Measurements from ENCODE around the gene NAA80. TPM values are rescaled to one million over a fixed set of nuclear protein-coding genes. Genes with fewer than 3 reads are reported as not detected.

Gene NAA80
- total and polyA plus RNA-seq, 2 of the 8 experiments (the other 6 are each of a cell fraction or from before 2014, with no cell fraction given) = 11.3 to 16.7 TPM

GRCh38 chr3:50292159-50293078 lies 6.8 kb downstream of the NAA80 start, which contains the start of gene IFRD2 (continued):
- TF ChIP-seq, protein P1, sequence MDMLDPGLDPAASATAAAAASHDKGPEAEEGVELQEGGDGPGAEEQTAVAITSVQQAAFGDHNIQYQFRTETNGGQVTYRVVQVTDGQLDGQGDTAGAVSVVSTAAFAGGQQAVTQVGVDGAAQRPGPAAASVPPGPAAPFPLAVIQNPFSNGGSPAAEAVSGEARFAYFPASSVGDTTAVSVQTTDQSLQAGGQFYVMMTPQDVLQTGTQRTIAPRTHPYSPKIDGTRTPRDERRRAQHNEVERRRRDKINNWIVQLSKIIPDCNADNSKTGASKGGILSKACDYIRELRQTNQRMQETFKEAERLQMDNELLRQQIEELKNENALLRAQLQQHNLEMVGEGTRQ (IDR thresholded peaks at IDR 0.05; ENCODE audit: low read length) = no peak
- no peak for TF ChIP-seq SUZ12 (IDR thresholded peaks at IDR 0.05; ENCODE audit: low read length)
- TF ChIP-seq KDM1A (IDR thresholded peaks at IDR 0.05; ENCODE audit: borderline replicate concordance, low read length) = no peak
- no peak for TF ChIP-seq JUN (IDR thresholded peaks at IDR 0.05; ENCODE audit: low read depth, low read length)
- no peak; a peak in 1 of 4 replicates for TF ChIP-seq HDAC2 (IDR thresholded peaks at IDR 0.05; ENCODE audit: borderline replicate concordance in 1 of 2, low read depth in 2 of 2, low read length in 2 of 2)
- TF ChIP-seq TEAD4 (IDR thresholded peaks at IDR 0.05; ENCODE audit: low read depth, low read length) = peak; percentile 38
- peak; percentile 73; the same call in 1 of the 2 replicates for TF ChIP-seq POLR2AphosphoS5 (IDR thresholded peaks at IDR 0.05; ENCODE audit: low read depth, low read length)
- no peak for TF ChIP-seq ATF2 (IDR thresholded peaks at IDR 0.05; ENCODE audit: low read length)
- TF ChIP-seq RXRA (IDR thresholded peaks at IDR 0.05; ENCODE audit: insufficient read depth, low read depth, low read length) = no peak
- peak; percentile 72 for TF ChIP-seq CHD2 (IDR thresholded peaks at IDR 0.05; ENCODE audit: low read length)
- peak; percentile 89 to 97; a peak in 2 of 4 replicates for TF ChIP-seq SIN3A (conservative IDR thresholded peaks at IDR 0.05 in 1 of 2, IDR thresholded peaks at IDR 0.05 in 1 of 2; ENCODE audit: low read depth in 1 of 2, low read length in 2 of 2)
- TF ChIP-seq ZNF274 (IDR thresholded peaks at IDR 0.05; ENCODE audit: borderline replicate concordance, extremely low read depth, low read length) = no peak
- no peak for TF ChIP-seq SP4 (IDR thresholded peaks at IDR 0.05; ENCODE audit: low read length)
- TF ChIP-seq, protein P2, sequence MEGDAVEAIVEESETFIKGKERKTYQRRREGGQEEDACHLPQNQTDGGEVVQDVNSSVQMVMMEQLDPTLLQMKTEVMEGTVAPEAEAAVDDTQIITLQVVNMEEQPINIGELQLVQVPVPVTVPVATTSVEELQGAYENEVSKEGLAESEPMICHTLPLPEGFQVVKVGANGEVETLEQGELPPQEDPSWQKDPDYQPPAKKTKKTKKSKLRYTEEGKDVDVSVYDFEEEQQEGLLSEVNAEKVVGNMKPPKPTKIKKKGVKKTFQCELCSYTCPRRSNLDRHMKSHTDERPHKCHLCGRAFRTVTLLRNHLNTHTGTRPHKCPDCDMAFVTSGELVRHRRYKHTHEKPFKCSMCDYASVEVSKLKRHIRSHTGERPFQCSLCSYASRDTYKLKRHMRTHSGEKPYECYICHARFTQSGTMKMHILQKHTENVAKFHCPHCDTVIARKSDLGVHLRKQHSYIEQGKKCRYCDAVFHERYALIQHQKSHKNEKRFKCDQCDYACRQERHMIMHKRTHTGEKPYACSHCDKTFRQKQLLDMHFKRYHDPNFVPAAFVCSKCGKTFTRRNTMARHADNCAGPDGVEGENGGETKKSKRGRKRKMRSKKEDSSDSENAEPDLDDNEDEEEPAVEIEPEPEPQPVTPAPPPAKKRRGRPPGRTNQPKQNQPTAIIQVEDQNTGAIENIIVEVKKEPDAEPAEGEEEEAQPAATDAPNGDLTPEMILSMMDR (IDR thresholded peaks at IDR 0.05; ENCODE audit: control extremely low read depth in 1 of 3, insufficient read depth in 1 of 3, low read depth in 1 of 3, low read length in 3 of 3) = peak in 1 of 3 experiments; percentile 1; a peak in 1 of 4 replicates

Measured in H1 (cell line).